Activated CD4-positive, alpha-beta T cell treated with anti-CD3 and anti-CD28 coated beads for 24 hours (primary cell): ENCODE results near the gene NTSR1.

Source experiments
- DNase-seq, 2 donors: peaks; one replicate each; pipeline ENCODE4 v3.0.0-alpha.2; 2020; ENCODE audit warnings: low read depth in 2 of 2

NTSR1 gene

DNA sequence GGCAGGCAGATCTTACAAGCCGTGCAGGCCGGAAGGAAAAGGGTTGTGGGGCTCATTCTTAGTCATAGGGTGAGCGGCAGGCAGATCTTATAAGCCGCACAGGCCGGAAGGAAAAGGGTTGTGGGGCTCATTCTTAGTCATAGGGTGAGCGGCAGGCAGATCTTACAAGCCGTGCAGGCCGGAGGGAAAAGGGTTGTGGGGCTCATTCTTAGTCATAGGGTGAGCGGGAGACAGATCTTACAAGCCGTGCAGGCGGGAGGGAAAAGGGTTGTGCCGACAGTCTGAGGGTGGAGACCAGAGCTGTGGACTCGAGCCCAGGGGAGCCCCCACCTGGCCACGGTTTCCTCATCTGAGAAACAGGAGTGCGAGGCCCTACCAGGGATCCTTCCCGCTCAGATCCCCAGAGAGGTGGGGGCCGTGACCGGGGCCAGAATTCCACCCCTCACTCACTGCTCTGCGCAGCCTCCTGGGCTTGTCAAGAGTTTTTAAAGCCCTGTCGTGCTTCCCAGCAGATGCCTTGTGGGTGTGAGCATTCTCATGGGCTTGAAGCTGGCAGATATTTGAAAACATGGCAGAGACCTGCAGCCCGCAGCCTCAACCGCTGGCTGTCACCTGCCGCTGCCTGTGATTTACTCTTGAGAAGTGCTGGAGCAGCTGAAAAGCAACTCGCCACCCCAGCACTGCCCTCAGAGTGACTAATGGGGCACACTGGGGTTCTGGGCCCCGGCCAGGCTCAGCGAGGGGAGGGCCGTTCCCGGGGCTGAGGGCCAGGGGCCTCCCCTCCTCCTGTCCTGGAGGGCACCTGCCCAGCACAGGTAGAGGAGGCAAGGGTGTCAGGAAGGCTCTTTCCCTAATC is 31.9 kb downstream of the NTSR1 start:
- peak; percentile 55 to 57 for DNase-seq

- no peak for DNase-seq
These were observed 32.6 kb downstream of the NTSR1 start for GRCh38 chr20:62741191-62741691.

DNA sequence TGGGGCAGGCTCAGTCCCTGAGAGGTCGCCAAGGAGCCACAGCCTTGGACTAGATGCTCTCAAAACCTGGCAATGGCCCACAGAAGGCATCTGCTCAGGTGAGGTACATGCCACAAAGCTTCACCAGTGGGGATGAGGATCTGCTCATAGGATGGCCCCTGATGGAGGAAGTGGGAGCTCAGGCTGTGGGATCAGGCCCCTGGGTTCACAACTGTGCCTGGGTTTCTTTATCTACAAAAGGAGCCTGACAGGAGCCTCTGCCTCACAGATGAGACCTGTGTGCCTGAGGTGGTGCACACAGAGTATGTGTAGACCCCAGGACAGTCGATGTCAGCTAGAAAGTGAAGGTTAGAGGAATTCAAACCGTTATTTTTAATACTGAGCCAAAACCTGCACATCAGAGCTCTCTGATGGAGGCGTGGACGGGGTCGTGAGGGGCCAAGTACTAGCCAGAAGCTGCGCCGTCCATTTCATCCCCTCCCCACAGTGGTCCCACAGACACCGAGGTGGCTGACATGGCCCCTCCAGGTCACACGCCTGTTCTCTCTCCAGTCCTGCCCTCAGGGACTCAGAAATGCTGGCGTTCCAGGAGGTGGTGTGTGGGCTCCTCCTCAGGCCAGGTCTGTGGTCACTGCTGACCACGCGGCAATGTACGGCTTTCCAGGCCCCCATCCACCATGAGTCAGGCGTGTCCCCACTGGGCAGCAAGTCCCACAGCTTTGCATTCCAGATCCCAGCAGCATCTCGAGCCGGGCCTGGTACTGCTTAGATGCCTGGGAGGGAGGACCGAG is 33.3 kb downstream of the NTSR1 start:
- DNase-seq, result no peak

- DNase-seq, result no peak
These were observed 33.9 kb downstream of the NTSR1 start for GRCh38 chr20:62742550-62742949.

- no peak for DNase-seq
These were observed 34.5 kb downstream of the NTSR1 start for GRCh38 chr20:62742979-62743776.

- no peak for DNase-seq
These were observed 35.2 kb downstream of the NTSR1 start for GRCh38 chr20:62743777-62744317.

GRCh38 chr20:62744741-62745191 is 36.1 kb downstream of the NTSR1 start:
- DNase-seq, result no peak

DNA sequence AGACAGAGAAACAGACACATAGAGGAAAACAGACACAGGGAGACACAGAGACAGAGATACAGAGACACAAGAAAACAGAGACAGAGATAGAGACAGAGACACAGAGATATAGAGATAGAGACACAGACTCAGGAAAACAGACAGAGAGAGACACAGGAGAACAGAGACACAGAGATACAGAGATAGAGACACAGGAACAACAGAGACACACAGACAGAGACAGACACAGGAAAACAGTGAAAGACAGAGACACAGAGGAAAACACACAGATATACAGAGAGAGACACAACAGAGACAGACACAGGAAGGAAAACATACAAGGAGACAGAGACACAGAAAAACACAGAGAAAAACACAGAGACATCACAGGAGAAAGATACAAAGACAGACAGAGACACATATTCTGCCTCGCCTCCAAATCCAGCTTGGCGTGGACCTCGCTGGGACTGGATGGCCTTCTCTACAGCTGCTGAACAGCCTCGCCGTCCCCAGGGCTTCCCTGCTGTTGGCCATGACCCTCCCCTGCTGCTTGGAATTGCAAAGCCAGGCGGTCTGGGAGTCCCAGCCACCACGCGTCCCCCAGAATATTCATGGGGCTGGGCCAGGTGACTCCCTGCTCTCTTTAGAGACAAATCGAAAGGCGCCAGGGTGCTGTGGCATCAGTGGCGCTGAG is 36.8 kb downstream of the NTSR1 start:
- no peak for DNase-seq

DNA sequence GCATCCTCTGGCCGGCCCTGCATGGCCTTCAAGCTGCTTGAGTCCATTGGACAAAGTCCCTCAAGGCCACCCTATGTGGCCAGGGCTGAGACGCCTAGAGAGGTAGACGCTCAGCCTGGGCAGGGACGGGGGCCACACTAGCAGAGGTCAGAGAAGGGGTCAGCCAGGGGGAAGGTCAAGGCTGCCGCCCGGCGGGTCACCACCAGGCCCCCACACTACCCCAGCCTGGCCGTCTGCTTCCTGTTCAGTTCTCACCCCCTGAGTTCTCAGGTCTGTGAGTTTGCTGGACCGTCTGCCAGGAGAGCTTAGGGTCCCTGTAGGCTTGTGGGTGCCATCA is 37.3 kb downstream of the NTSR1 start:
- DNase-seq, result no peak

- no peak for DNase-seq
These were observed 39.7 kb downstream of the NTSR1 start for GRCh38 chr20:62748311-62748710.

DNA sequence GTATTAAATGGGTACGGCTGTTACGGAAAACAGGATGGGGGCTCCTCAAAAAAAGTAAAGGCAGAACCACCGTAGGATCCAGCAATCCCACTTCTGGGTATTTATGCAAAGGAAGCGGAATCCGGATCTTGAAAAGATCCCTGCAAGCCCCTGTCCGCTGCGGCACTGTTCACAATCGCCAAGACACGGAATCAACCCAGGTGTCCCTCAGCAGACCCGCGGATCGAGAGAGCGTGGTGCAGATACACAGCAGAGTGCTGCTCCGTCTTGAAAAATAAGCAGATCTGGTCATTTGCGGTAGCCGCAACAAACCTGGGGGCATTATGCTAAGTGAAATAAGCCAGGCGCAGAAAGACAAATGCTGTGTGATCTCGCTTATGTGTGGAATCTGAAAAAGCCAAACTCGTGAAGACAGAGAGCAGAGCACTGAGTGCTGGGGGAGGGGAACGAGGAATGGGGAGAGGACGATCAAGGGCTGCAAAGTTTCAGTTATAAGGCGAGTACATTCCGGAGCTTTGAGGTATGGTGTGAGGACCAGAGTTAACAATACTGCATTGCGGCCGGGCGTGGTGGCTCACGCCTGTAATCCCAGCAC is 41.3 kb downstream of the NTSR1 start:
- no peak for DNase-seq

DNA sequence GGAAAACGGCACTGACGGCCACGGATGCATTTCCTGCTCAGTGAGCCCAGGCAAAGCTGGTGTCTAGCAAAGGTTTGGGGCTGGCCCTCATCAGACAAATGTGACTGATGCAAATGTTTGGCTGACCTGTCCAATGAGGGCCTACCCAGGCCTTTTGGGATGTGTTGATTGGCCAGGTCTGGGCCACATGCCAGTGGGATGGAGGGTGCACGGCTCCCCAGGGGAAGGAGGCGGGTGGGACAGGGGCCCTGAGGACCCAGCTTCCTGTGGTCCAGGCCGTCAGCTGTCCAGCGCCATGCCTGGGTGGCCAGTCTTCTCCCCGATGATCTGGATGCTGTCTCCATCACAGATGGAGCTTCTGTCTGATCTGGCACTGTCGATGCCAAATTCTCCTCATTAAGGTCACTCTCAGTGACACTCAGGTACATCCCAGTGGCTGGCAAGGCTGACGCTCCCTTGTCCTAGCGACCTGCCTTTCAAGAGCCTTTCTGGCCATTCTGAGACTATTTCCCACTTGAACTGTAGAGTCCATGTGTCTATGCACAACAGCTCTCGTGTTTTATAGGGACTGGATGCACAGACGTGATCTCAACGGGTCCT is 43.0 kb downstream of the NTSR1 start:
- DNase-seq, result no peak

GRCh38 chr20:62752181-62752670 is 43.6 kb downstream of the NTSR1 start:
- DNase-seq, result no peak

DNA sequence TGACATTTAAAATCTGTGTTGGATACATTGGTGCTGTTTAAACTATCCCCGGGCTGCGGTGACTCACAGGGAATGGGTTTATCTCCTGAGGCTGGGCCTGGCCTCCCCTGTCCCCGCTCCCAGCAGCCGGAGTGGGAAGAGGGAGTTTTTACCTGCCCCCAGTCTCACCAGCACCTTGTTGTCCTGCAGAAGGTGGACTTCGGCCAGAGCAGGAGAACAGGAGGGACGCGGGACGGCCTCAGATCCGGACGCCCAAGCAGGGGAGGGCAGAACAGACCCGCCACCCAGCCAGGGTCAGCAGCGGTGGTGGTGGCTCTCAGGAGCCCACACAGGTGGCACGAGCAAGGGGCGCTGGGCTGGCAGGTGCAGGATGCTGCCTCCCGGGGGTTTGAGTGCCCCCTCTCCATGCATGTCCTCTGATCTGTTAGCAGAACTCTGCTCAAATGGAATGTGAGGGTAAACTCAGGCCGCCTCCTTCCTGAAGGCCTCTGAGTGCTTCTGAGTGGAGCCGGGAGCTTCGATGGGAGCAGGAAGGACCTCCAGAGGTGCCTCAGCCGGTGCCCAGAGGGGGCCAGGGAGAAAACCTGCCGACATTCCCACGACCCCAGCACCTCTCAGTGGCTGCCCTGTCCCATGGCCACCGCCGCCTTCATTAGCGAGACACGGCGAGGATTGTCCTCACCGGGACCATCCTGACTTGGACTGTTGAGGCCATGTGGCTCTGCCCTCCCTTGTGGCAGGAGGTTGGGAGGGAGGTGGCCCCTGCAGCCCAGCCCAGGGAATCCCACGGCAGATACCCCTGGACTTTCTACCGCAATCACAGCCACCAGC is 44.2 kb downstream of the NTSR1 start:
- DNase-seq, result no peak

GRCh38 chr20:62753626-62754025 is 45.0 kb downstream of the NTSR1 start:
- DNase-seq, result no peak

- DNase-seq, result no peak
These were observed 45.7 kb downstream of the NTSR1 start for GRCh38 chr20:62754122-62754990.

GRCh38 chr20:62754991-62755356 is 46.3 kb downstream of the NTSR1 start:
- DNase-seq, result no peak
